Measurements from ENCODE around the gene BRD1. TPM values are rescaled to one million over a fixed set of nuclear protein-coding genes. Genes with fewer than 3 reads are reported as not detected.
"Not testable (repeated sequence)": the region's sequence is repeated elsewhere in the genome, so short reads cannot be mapped to it uniquely, and the experiment has no call there.

The BRD1 gene
- total and polyA plus RNA-seq, 4 donors: 16.6 to 51.5 (median 28.1) TPM

DNA sequence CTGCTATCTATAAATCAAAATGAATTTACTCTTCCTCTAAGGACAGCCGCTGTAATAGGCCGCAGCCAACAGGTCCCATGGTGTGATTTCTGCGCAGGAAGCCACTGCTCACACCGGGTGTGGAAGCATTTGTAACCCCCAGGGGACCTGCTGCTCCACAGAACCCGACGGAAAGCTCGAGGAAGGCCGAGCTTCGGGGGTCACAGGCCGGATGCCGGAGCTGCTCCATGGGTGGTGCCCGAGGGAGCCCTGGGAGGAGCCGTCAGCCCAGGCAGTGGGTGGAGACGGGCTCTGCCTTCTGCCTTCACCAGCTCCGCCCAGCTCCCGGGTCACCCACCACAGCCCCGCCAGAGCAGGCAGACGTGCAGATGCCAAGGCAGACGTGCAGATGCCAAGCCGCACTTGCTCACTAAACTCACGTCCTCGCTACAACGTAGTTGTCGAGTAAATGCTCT lies 63.5 kb downstream of the BRD1 start:
- ATAC-seq (ENCODE audit: insufficient read depth, low FRiP score) (no peak), DNase-seq (no peak)
- no peak overlapping the region for H3K9ac ChIP-seq (ENCODE audit: insufficient read depth in 1 of 2, low read length in 2 of 2)
- H3K4me3 ChIP-seq: no peak overlapping the region
- peaks cover 0 to 12% (median 3%) of the 10 kb centered on the region in 5 donors for H3K4me1 ChIP-seq (ENCODE audit: control insufficient read depth in 5 of 5, insufficient read depth in 5 of 5, low read length in 5 of 5)
- peaks cover 0 to 7% (median 2%) of the 10 kb centered on the region in 4 donors for H3K9me3 ChIP-seq (ENCODE audit: control insufficient read depth in 4 of 4, insufficient read depth in 3 of 4, low read length in 3 of 4)
- TF ChIP-seq, protein P1, sequence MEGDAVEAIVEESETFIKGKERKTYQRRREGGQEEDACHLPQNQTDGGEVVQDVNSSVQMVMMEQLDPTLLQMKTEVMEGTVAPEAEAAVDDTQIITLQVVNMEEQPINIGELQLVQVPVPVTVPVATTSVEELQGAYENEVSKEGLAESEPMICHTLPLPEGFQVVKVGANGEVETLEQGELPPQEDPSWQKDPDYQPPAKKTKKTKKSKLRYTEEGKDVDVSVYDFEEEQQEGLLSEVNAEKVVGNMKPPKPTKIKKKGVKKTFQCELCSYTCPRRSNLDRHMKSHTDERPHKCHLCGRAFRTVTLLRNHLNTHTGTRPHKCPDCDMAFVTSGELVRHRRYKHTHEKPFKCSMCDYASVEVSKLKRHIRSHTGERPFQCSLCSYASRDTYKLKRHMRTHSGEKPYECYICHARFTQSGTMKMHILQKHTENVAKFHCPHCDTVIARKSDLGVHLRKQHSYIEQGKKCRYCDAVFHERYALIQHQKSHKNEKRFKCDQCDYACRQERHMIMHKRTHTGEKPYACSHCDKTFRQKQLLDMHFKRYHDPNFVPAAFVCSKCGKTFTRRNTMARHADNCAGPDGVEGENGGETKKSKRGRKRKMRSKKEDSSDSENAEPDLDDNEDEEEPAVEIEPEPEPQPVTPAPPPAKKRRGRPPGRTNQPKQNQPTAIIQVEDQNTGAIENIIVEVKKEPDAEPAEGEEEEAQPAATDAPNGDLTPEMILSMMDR (IDR thresholded peaks at IDR 0.05; ENCODE audit: control extremely low read depth, extremely low read depth): no peak
- H3K36me3 ChIP-seq (ENCODE audit: control insufficient read depth in 4 of 4, insufficient read depth in 4 of 4, low read length in 4 of 4): no peaks in the 10 kb centered on the region
- H3K27ac ChIP-seq (ENCODE audit: low read depth in 1 of 2, low read length in 1 of 2): no peak overlapping the region
- WGBS, 2 donors: 81 to 93% methylated on average over 24 of the region's 24 CpGs
- no peaks in the 10 kb centered on the region for H3K27me3 ChIP-seq (ENCODE audit: control insufficient read depth in 3 of 3, insufficient read depth in 3 of 3, low read length in 2 of 3)

DNA sequence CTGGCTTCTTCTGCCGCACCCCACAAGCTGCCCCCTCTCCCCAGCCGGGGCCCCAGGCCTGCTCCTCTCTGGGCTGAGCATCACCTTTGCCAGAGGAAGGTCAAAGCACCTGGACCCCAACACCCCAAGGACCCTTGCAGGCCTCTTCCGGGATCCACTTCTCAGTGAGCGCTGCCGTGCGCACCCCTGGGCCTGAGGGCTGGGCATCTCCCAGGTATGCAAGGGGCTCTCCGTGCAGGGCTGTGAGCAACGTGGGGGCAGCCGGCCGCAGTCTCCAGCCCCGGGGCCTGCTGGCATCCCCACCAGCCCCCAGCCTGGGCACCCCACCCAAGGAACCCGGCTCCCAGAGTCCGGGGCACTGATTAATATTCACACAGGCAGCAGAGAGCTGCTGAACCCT lies 64.0 kb downstream of the BRD1 start:
- WGBS, 2 donors: 91 to 95% methylated on average over 13 of the region's 13 CpGs
- ATAC-seq (ENCODE audit: insufficient read depth, low FRiP score) (no peak), DNase-seq (no peak)

DNA sequence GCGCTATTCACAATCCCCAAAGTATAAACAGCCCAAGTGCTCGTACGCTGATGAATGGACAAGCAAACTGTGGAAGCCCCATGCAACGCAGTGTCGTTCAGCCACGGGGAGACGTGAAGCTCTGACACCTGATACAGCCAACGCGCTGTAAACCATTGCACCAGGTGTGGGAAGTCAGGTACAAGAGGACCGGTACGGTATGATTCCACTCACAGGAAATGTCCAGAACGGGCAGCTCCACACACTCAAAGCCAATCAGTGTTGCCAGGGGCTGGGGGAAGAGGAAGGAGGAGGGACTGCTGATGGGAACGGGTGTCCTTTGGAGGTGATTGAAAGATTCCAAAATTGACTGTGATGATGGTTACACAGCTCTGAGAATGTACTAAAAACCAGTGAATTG lies 64.5 kb downstream of the BRD1 start:
- DNase-seq: peak in 1 of 3 donors; percentile 10
- 83 to 84% methylated on average over 13 of the region's 13 CpGs for WGBS, 2 donors
- H3K9ac ChIP-seq (ENCODE audit: insufficient read depth in 1 of 2, low read length in 2 of 2): no peak overlapping the region

More for the DNA sequence above, 64.0 kb downstream of the BRD1 start:
- Histone ChIP-seq H3K27me3 (ENCODE audit: control insufficient read depth in 3 of 3, insufficient read depth in 3 of 3, low read length in 2 of 3) (no peaks in the 10 kb centered on the region), H3K4me1 (ENCODE audit: control insufficient read depth in 5 of 5, insufficient read depth in 5 of 5, low read length in 5 of 5) (peaks cover 0 to 7% (median 3%) of the 10 kb centered on the region in 5 donors), H3K4me3 (no peak overlapping the region), H3K36me3 (ENCODE audit: control insufficient read depth in 4 of 4, insufficient read depth in 4 of 4, low read length in 4 of 4) (no peaks in the 10 kb centered on the region), H3K9me3 (ENCODE audit: control insufficient read depth in 4 of 4, insufficient read depth in 3 of 4, low read length in 3 of 4) (peaks cover 0 to 7% (median 2%) of the 10 kb centered on the region in 4 donors), H3K9ac (ENCODE audit: insufficient read depth in 1 of 2, low read length in 2 of 2) (no peak overlapping the region), H3K27ac (ENCODE audit: low read depth in 1 of 2, low read length in 1 of 2) (no peak overlapping the region)
- TF ChIP-seq, protein P1 (IDR thresholded peaks at IDR 0.05; ENCODE audit: control extremely low read depth, extremely low read depth): no peak

DNA sequence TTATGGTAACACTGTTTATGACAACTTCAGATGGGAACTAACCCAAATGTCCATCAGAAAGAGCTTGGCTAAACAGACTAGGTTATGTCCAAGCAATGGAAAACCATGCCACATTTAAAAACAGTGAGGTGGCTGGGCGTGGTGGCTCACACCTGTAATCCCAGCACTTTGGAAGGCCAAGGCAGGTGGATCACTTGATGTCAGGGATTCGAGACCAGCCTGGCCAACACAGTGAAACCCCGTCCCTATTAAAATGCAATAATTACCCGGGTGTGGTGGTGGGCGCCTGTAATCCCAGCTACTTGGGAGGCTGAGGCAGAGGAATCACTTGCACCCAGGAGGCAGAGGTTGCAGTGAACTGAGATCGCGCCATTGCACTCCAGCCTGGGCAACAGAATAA lies 65.1 kb downstream of the BRD1 start:
- H3K9ac ChIP-seq (ENCODE audit: insufficient read depth in 1 of 2, low read length in 2 of 2); H3K27me3 ChIP-seq (ENCODE audit: control insufficient read depth in 3 of 3, insufficient read depth in 3 of 3, low read length in 2 of 3); H3K4me3 ChIP-seq; H3K4me1 ChIP-seq (ENCODE audit: control insufficient read depth in 5 of 5, insufficient read depth in 5 of 5, low read length in 5 of 5); ATAC-seq (ENCODE audit: insufficient read depth, low FRiP score); H3K36me3 ChIP-seq (ENCODE audit: control insufficient read depth in 4 of 4, insufficient read depth in 4 of 4, low read length in 4 of 4); H3K27ac ChIP-seq (ENCODE audit: low read depth in 1 of 2, low read length in 1 of 2); DNase-seq; H3K9me3 ChIP-seq (ENCODE audit: control insufficient read depth in 4 of 4, insufficient read depth in 3 of 4, low read length in 3 of 4): not testable (repeated sequence)
- 96 to 98% methylated on average over 7 of the region's 7 CpGs for WGBS, 2 donors

More for the DNA sequence above, 64.5 kb downstream of the BRD1 start:
- H3K27me3 ChIP-seq (ENCODE audit: control insufficient read depth in 3 of 3, insufficient read depth in 3 of 3, low read length in 2 of 3): no peaks in the 10 kb centered on the region
- H3K4me3 ChIP-seq: no peak overlapping the region
- TF ChIP-seq, protein P1 (IDR thresholded peaks at IDR 0.05; ENCODE audit: control extremely low read depth, extremely low read depth): no peak
- ATAC-seq (ENCODE audit: insufficient read depth, low FRiP score): no peak
- H3K27ac ChIP-seq (ENCODE audit: low read depth in 1 of 2, low read length in 1 of 2): no peak overlapping the region
- peaks cover 0 to 3% (median under 1%) of the 10 kb centered on the region in 5 donors for H3K4me1 ChIP-seq (ENCODE audit: control insufficient read depth in 5 of 5, insufficient read depth in 5 of 5, low read length in 5 of 5)
- no peaks in the 10 kb centered on the region for H3K36me3 ChIP-seq (ENCODE audit: control insufficient read depth in 4 of 4, insufficient read depth in 4 of 4, low read length in 4 of 4)
- peaks cover 0 to 7% (median 2%) of the 10 kb centered on the region in 4 donors for H3K9me3 ChIP-seq (ENCODE audit: control insufficient read depth in 4 of 4, insufficient read depth in 3 of 4, low read length in 3 of 4)

Data from lung (tissue), 12 donors.